SK-N-SH (cell line): ENCODE data around the gene CUBN.

ENCODE experiments used
- CTCF ChIP-seq: fragments of 200-600 bp; sonication (generic); IDR thresholded peaks from 2 replicates; pipeline ENCODE4 v1.6.1; 2017; ENCODE audit warnings: antibody characterized with exemption, mild to moderate bottlenecking, moderate library complexity
- EP300 ChIP-seq, 2 experiments: IDR thresholded peaks; 2 replicates each; pipeline versions ENCODE4 v1.4.0 to v1.6.1; 2012; ENCODE audit warnings: borderline replicate concordance in 1 of 2, low read depth in 1 of 2, low read length in 1 of 2
- MAX ChIP-seq: IDR thresholded peaks from 2 replicates; pipeline ENCODE4 v1.4.0; 2012; ENCODE audit warnings: low read depth
- NFIC ChIP-seq: IDR thresholded peaks from 2 replicates; pipeline ENCODE4 v1.4.0; 2012; ENCODE audit warnings: borderline replicate concordance

GRCh38 chr10:17113889-17114540 lies 15.6 kb downstream of the CUBN start:
- no peak for TF ChIP-seq MAX
- TF ChIP-seq CTCF = no peak
- no peak for TF ChIP-seq EP300 (IDR thresholded peaks at IDR 0.05; ENCODE audit: borderline replicate concordance in 1 of 2, low read depth in 1 of 2, low read length in 1 of 2)
- no peak; the same call in 1 of the 2 replicates for TF ChIP-seq NFIC
